Spinal cord (tissue), 10 donors: ENCODE measurements around the gene DCAKD. TPM values are rescaled to one million over a fixed set of nuclear protein-coding genes. Genes with fewer than 3 reads are reported as not detected.
A peak's percentile ranks its signal among the peaks of the same experiment; 100 is the strongest.

Source experiments
- DNase-seq, 6 donors: peaks; one replicate each; pipeline versions ENCODE4 v3.0.0 to v3.0.0-alpha.2; 2013 to 2015; ENCODE audit warnings: low spot score in 6 of 6, low read depth in 4 of 6
- H3K27ac ChIP-seq: one replicate; pipeline ENCODE4 v1.5.1; 2013; ENCODE audit warnings: low read depth, low read length, control low read depth
- H3K27me3 ChIP-seq: one replicate; pipeline ENCODE4 v1.6.1; 2013; ENCODE audit warnings: low read length; ENCODE audit not compliant: control insufficient read depth, insufficient read depth
- H3K36me3 ChIP-seq: one replicate; pipeline ENCODE4 v1.6.1; 2013; ENCODE audit warnings: low read length; ENCODE audit not compliant: control insufficient read depth, insufficient read depth
- H3K4me1 ChIP-seq: one replicate; pipeline ENCODE4 v1.6.1; 2013; ENCODE audit warnings: low read length; ENCODE audit not compliant: control insufficient read depth, insufficient read depth
- H3K4me3 ChIP-seq: one replicate; pipeline ENCODE4 v1.5.1; 2013; ENCODE audit warnings: low read depth, low read length, control low read depth
- H3K9me3 ChIP-seq: one replicate; pipeline ENCODE4 v1.6.1; 2013; ENCODE audit warnings: low read length; ENCODE audit not compliant: control insufficient read depth, insufficient read depth
- WGBS: methylation state at CpG from one replicate; pipeline ENCODE4 v1.1.5; 2013; ENCODE audit warnings: missing lambda C conversion rate; ENCODE audit not compliant: insufficient coverage; 5-methylcytosine and 5-hydroxymethylcytosine counted together
- polyA plus RNA-seq, 2 donors: library from polyadenylated mRNA; unstranded; fragments of 120-200 nt; gene quantifications; one replicate each; pipeline ENCODE4 v1.2.1, GENCODE V29; 2013; ENCODE audit not compliant: insufficient read length in 2 of 2
- total RNA-seq, 2 donors: library from RNA; depleted of rRNA in 1 of 2; stranded (reverse); fragments of 120-200 nt in 1 of 2; fragments of >200 nt in 1 of 2; gene quantifications; one replicate each; pipeline versions ENCODE4 v1.2.3 to v1.2.4, GENCODE V29; 2013 to 2014
- donor health status: healthy.

DCAKD gene
- total and polyA plus RNA-seq, 4 donors: 34.6 to 79.1 (median 59.3) TPM

- H3K36me3 ChIP-seq: no peaks in the 10 kb centered on the region
- DNase-seq: no peak
- H3K4me1 ChIP-seq: peaks cover 9% of the 10 kb centered on the region
- H3K27ac ChIP-seq: no peak overlapping the region
- H3K4me3 ChIP-seq: no peak overlapping the region
- 59% methylated on average over 7 of the region's 7 CpGs for WGBS
- H3K27me3 ChIP-seq: no peaks in the 10 kb centered on the region
- H3K9me3 ChIP-seq: no peaks in the 10 kb centered on the region
Measured at GRCh38 chr17:44997733-44998520, 53.5 kb downstream of the DCAKD start.

GRCh38 chr17:44996304-44996703 is 55.1 kb downstream of the DCAKD start:
- WGBS: 86% methylated on average over 9 of the region's 10 CpGs

GRCh38 chr17:44995436-44996001 is 55.9 kb downstream of the DCAKD start:
- DNase-seq: no peak
- 37% methylated on average over 10 of the region's 11 CpGs for WGBS
- H3K27me3 ChIP-seq: no peaks in the 10 kb centered on the region

More at GRCh38 chr17:44996304-44996703, 55.1 kb downstream of the DCAKD start:
- DNase-seq: no peak
- H3K27me3 ChIP-seq: no peaks in the 10 kb centered on the region
- no peaks in the 10 kb centered on the region for H3K36me3 ChIP-seq
- peaks cover 13% of the 10 kb centered on the region for H3K4me1 ChIP-seq
- no peak overlapping the region for H3K4me3 ChIP-seq
- H3K9me3 ChIP-seq: no peaks in the 10 kb centered on the region
- no peak overlapping the region for H3K27ac ChIP-seq

GRCh38 chr17:44992242-44992939 is 59.0 kb downstream of the DCAKD start:
- Histone ChIP-seq H3K9me3 (no peaks in the 10 kb centered on the region), H3K36me3 (no peaks in the 10 kb centered on the region), H3K4me1 (peaks cover 28% of the 10 kb centered on the region), H3K27ac (no peak overlapping the region), H3K4me3 (no peak overlapping the region), H3K27me3 (peaks cover 5% of the 10 kb centered on the region)
- WGBS: 74% methylated on average over 5 of the region's 5 CpGs
- DNase-seq: no peak

More at GRCh38 chr17:44995436-44996001, 55.9 kb downstream of the DCAKD start:
- Histone ChIP-seq H3K9me3 (no peaks in the 10 kb centered on the region), H3K27ac (no peak overlapping the region), H3K36me3 (no peaks in the 10 kb centered on the region), H3K4me3 (no peak overlapping the region), H3K4me1 (peaks cover 13% of the 10 kb centered on the region)

- peaks cover 5% of the 10 kb centered on the region for H3K27me3 ChIP-seq
- H3K9me3 ChIP-seq: no peaks in the 10 kb centered on the region
- no peak overlapping the region for H3K27ac ChIP-seq
- peaks cover 32% of the 10 kb centered on the region for H3K4me1 ChIP-seq
- H3K4me3 ChIP-seq: no peak overlapping the region
- 82% methylated on average over 7 of the region's 10 CpGs for WGBS
- no peaks in the 10 kb centered on the region for H3K36me3 ChIP-seq
- no peak for DNase-seq
Measured at GRCh38 chr17:44990994-44991393, 60.4 kb downstream of the DCAKD start.

GRCh38 chr17:44989552-44990138 is 61.8 kb downstream of the DCAKD start:
- H3K36me3 ChIP-seq: no peaks in the 10 kb centered on the region
- H3K27ac ChIP-seq: no peak overlapping the region
- no peaks in the 10 kb centered on the region for H3K9me3 ChIP-seq
- DNase-seq: no peak
- peaks cover 5% of the 10 kb centered on the region for H3K27me3 ChIP-seq
- H3K4me1 ChIP-seq: peaks cover 28% of the 10 kb centered on the region
- WGBS: 87% methylated on average over 16 of the region's 17 CpGs
- H3K4me3 ChIP-seq: no peak overlapping the region

GRCh38 chr17:44988044-44988942 is 63.1 kb downstream of the DCAKD start:
- H3K36me3 ChIP-seq: no peaks in the 10 kb centered on the region
- DNase-seq: peak in 2 of 6 donors; percentile 46 to 89
- H3K27ac ChIP-seq: no peak overlapping the region
- H3K27me3 ChIP-seq: peaks cover 5% of the 10 kb centered on the region
- H3K4me1 ChIP-seq: peaks cover 28% of the 10 kb centered on the region
- 32% methylated on average over 31 of the region's 34 CpGs for WGBS
- no peak overlapping the region for H3K4me3 ChIP-seq
- no peaks in the 10 kb centered on the region for H3K9me3 ChIP-seq

- 74% methylated on average over 3 of the region's 4 CpGs for WGBS
Measured at GRCh38 chr17:44983563-44983962, 67.9 kb downstream of the DCAKD start.

More at GRCh38 chr17:44983563-44983962, 67.9 kb downstream of the DCAKD start:
- DNase-seq: no peak
- Histone ChIP-seq H3K27ac (no peak overlapping the region), H3K4me1 (peaks cover 31% of the 10 kb centered on the region), H3K27me3 (peaks cover 3% of the 10 kb centered on the region), H3K36me3 (no peaks in the 10 kb centered on the region), H3K9me3 (no peaks in the 10 kb centered on the region), H3K4me3 (no peak overlapping the region)
